ENCODE results near the gene SLC22A23. TPM values are rescaled to one million over a fixed set of nuclear protein-coding genes. Genes with fewer than 3 reads are reported as not detected.

Gene SLC22A23
- total RNA-seq, 1 experiment from 2014 or later = 38.2 TPM

GRCh38 chr6:3390698-3391097, 66.2 kb downstream of the SLC22A23 start:
- H3K27ac Mint-ChIP-seq = no peak overlapping the region
- CTCF ChIA-PET = no interaction called here
- H3K4me3 Mint-ChIP-seq = no peak overlapping the region
- no peaks in the 10 kb centered on the region for H3K9me3 Mint-ChIP-seq
- peaks cover 9% of the 10 kb centered on the region for H3K36me3 Mint-ChIP-seq
- DNase-seq (ENCODE audit: low spot score) = no peak
- H3K4me1 Mint-ChIP-seq = peaks cover 31% of the 10 kb centered on the region
- no peak for TF ChIP-seq SOX15 (CRISPR knock-in tag; IDR thresholded peaks at IDR 0.05)
- no peak for TF ChIP-seq ZNF671 (CRISPR knock-in tag; IDR thresholded peaks at IDR 0.05)
- TF ChIP-seq ESRRA (CRISPR knock-in tag; IDR thresholded peaks at IDR 0.05; ENCODE audit: borderline replicate concordance) = no peak
- TF ChIP-seq E2F4 (CRISPR knock-in tag; IDR thresholded peaks at IDR 0.05; ENCODE audit: borderline replicate concordance, low read depth) = no peak
- TF ChIP-seq ATF2 (CRISPR knock-in tag; IDR thresholded peaks at IDR 0.05; ENCODE audit: borderline replicate concordance, low read depth) = no peak
- no peak for TF ChIP-seq CREM (CRISPR knock-in tag; IDR thresholded peaks at IDR 0.05)
- no peak for TF ChIP-seq ZMAT4 (CRISPR knock-in tag; IDR thresholded peaks at IDR 0.05)
- no peak for TF ChIP-seq ZNF423 (CRISPR knock-in tag; IDR thresholded peaks at IDR 0.05)
- no peak for TF ChIP-seq ELF4 (CRISPR knock-in tag; IDR thresholded peaks at IDR 0.05; ENCODE audit: low read depth)
- no peak for TF ChIP-seq CTCF (IDR thresholded peaks at IDR 0.05)
- no peak for TF ChIP-seq PRDM15 (CRISPR knock-in tag; IDR thresholded peaks at IDR 0.05)
- TF ChIP-seq JAZF1 (CRISPR knock-in tag; IDR thresholded peaks at IDR 0.05) = no peak
- POLR2A ChIA-PET = no interaction called here
- no peaks in the 10 kb centered on the region for H3K27me3 Mint-ChIP-seq (ENCODE audit: low read depth)
- no peak for ATAC-seq

- H3K27me3 Mint-ChIP-seq (ENCODE audit: low read depth) = no peaks in the 10 kb centered on the region
- H3K4me1 Mint-ChIP-seq = peaks cover 31% of the 10 kb centered on the region
- no peak for ATAC-seq
- ChIA-PET CTCF (no interaction called here), POLR2A (no interaction called here)
- H3K27ac Mint-ChIP-seq = no peak overlapping the region
- no peak overlapping the region for H3K4me3 Mint-ChIP-seq
- H3K9me3 Mint-ChIP-seq = no peaks in the 10 kb centered on the region
- H3K36me3 Mint-ChIP-seq = peaks cover 9% of the 10 kb centered on the region
- no peak for DNase-seq (ENCODE audit: low spot score)
- TF ChIP-seq ZNF281 (CRISPR knock-in tag; IDR thresholded peaks at IDR 0.05) (no peak), RELA (CRISPR knock-in tag; IDR thresholded peaks at IDR 0.05; ENCODE audit: borderline replicate concordance) (no peak), ZNF219 (CRISPR knock-in tag; IDR thresholded peaks at IDR 0.05; ENCODE audit: borderline replicate concordance) (no peak), AR (CRISPR knock-in tag; IDR thresholded peaks at IDR 0.05) (no peak), CTCF (IDR thresholded peaks at IDR 0.05) (no peak), ZNF416 (CRISPR knock-in tag; IDR thresholded peaks at IDR 0.05) (no peak), SP1 (CRISPR knock-in tag; conservative IDR thresholded peaks at IDR 0.05) (no peak)
Observed at GRCh38 chr6:3389390-3390167, 67.3 kb downstream of the SLC22A23 start.
